Urinary bladder (tissue), 4 donors: Measurements from ENCODE around the gene MAN1C1. TPM values are rescaled to one million over a fixed set of nuclear protein-coding genes. Genes with fewer than 3 reads are reported as not detected.

Source experiments
- DNase-seq: peaks from one replicate; pipeline ENCODE4 v3.0.0-alpha.2; 2015; ENCODE audit errors: extremely low spot score
- H3K27ac ChIP-seq: one replicate; pipeline ENCODE4 v1.5.1; 2013; ENCODE audit warnings: low read depth, mild to moderate bottlenecking, moderate library complexity
- H3K36me3 ChIP-seq: one replicate; pipeline ENCODE4 v1.6.1; 2013; ENCODE audit warnings: mild to moderate bottlenecking, moderate library complexity; ENCODE audit not compliant: insufficient read depth
- H3K4me1 ChIP-seq: one replicate; pipeline ENCODE4 v1.6.1; 2013; ENCODE audit warnings: mild to moderate bottlenecking, moderate library complexity; ENCODE audit not compliant: insufficient read depth
- H3K4me3 ChIP-seq: one replicate; pipeline ENCODE4 v1.5.1; 2013; ENCODE audit warnings: low read depth, low read length
- WGBS: extraction: QIAGEN DNeasy Blood & Tissue Kit; methylation state at CpG from one replicate; pipeline ENCODE4 v1.1.7; 2013; 5-methylcytosine and 5-hydroxymethylcytosine counted together
- polyA plus RNA-seq: library from polyadenylated mRNA; stranded (reverse); fragments of 200-250 nt; gene quantifications from one replicate; pipeline ENCODE4 v1.2.3, GENCODE V29; 2013
- total RNA-seq: library from RNA; depleted of rRNA; stranded (reverse); fragments of >200 nt; gene quantifications from one replicate; pipeline ENCODE4 v1.2.3, GENCODE V29; 2014
- donor health status: healthy with polysubstance abuse.
- donor health status: healthy.

The MAN1C1 gene
- total and polyA plus RNA-seq, 2 donors: 18.2 to 26.4 TPM

- no peak for DNase-seq
- no peaks in the 10 kb centered on the region for H3K36me3 ChIP-seq
- no peak overlapping the region for H3K4me3 ChIP-seq
- 93% methylated on average over 4 of the region's 4 CpGs for WGBS
- H3K4me1 ChIP-seq: no peaks in the 10 kb centered on the region
- no peak overlapping the region for H3K27ac ChIP-seq
Measured at GRCh38 chr1:25779894-25780293, 163.3 kb downstream of the MAN1C1 start.

- peak; percentile 18 for DNase-seq
- Histone ChIP-seq H3K4me1 (no peaks in the 10 kb centered on the region), H3K4me3 (no peak overlapping the region), H3K27ac (no peak overlapping the region), H3K36me3 (no peaks in the 10 kb centered on the region)
- 79% methylated on average over 14 of the region's 14 CpGs for WGBS
Measured at GRCh38 chr1:25780318-25781129, 163.9 kb downstream of the MAN1C1 start.

GRCh38 chr1:25781130-25781433, 164.5 kb downstream of the MAN1C1 start:
- Histone ChIP-seq H3K27ac (no peak overlapping the region), H3K4me1 (no peaks in the 10 kb centered on the region), H3K36me3 (no peaks in the 10 kb centered on the region), H3K4me3 (no peak overlapping the region)
- 91% methylated on average over 3 of the region's 3 CpGs for WGBS
- DNase-seq: no peak

- H3K4me3 ChIP-seq: no peak overlapping the region
- WGBS: 74% methylated on average over 18 of the region's 18 CpGs
- H3K4me1 ChIP-seq: no peaks in the 10 kb centered on the region
- H3K36me3 ChIP-seq: no peaks in the 10 kb centered on the region
- H3K27ac ChIP-seq: no peak overlapping the region
- no peak for DNase-seq
Measured at GRCh38 chr1:25782608-25783201, 166.1 kb downstream of the MAN1C1 start.

GRCh38 chr1:25784575-25785051, 168.0 kb downstream of the MAN1C1 start:
- Histone ChIP-seq H3K4me3 (no peak overlapping the region), H3K27ac (no peak overlapping the region), H3K36me3 (no peaks in the 10 kb centered on the region), H3K4me1 (no peaks in the 10 kb centered on the region)
- 46% methylated on average over 9 of the region's 9 CpGs for WGBS
- DNase-seq: no peak

- Histone ChIP-seq H3K36me3 (no peaks in the 10 kb centered on the region), H3K4me1 (no peaks in the 10 kb centered on the region), H3K4me3 (no peak overlapping the region), H3K27ac (no peak overlapping the region)
- WGBS: 71% methylated on average over 10 of the region's 10 CpGs
- DNase-seq: no peak
Measured at GRCh38 chr1:25785333-25786067, 168.9 kb downstream of the MAN1C1 start.

- Histone ChIP-seq H3K4me3 (no peak overlapping the region), H3K27ac (no peak overlapping the region), H3K36me3 (no peaks in the 10 kb centered on the region), H3K4me1 (no peaks in the 10 kb centered on the region)
- DNase-seq: no peak
- 62% methylated on average over 11 of the region's 11 CpGs for WGBS
Measured at GRCh38 chr1:25786887-25787759, 170.5 kb downstream of the MAN1C1 start.

GRCh38 chr1:25787760-25788166, 171.2 kb downstream of the MAN1C1 start:
- no peak overlapping the region for H3K4me3 ChIP-seq
- WGBS: 87% methylated on average over 5 of the region's 5 CpGs
- no peaks in the 10 kb centered on the region for H3K4me1 ChIP-seq
- H3K36me3 ChIP-seq: no peaks in the 10 kb centered on the region
- no peak overlapping the region for H3K27ac ChIP-seq
- DNase-seq: no peak

- H3K4me1 ChIP-seq: no peaks in the 10 kb centered on the region
- H3K36me3 ChIP-seq: no peaks in the 10 kb centered on the region
- DNase-seq: no peak
- WGBS: 89% methylated on average over 6 of the region's 6 CpGs
- H3K27ac ChIP-seq: no peak overlapping the region
- no peak overlapping the region for H3K4me3 ChIP-seq
Measured at GRCh38 chr1:25790472-25790871, 173.9 kb downstream of the MAN1C1 start.

GRCh38 chr1:25792115-25792514, 175.5 kb downstream of the MAN1C1 start:
- Histone ChIP-seq H3K4me1 (no peaks in the 10 kb centered on the region), H3K27ac (no peak overlapping the region), H3K4me3 (no peak overlapping the region), H3K36me3 (no peaks in the 10 kb centered on the region)
- 65% methylated on average over 4 of the region's 4 CpGs for WGBS
- no peak for DNase-seq

- Histone ChIP-seq H3K27ac (no peak overlapping the region), H3K36me3 (no peaks in the 10 kb centered on the region), H3K4me3 (no peak overlapping the region), H3K4me1 (no peaks in the 10 kb centered on the region)
- DNase-seq: no peak
- WGBS: 71% methylated on average over 7 of the region's 7 CpGs
Measured at GRCh38 chr1:25793585-25794170, 177.1 kb downstream of the MAN1C1 start.

- H3K4me1 ChIP-seq: no peaks in the 10 kb centered on the region
- H3K27ac ChIP-seq: no peak overlapping the region
- H3K4me3 ChIP-seq: no peak overlapping the region
- DNase-seq: no peak
- 68% methylated on average over 8 of the region's 8 CpGs for WGBS
- H3K36me3 ChIP-seq: no peaks in the 10 kb centered on the region
Measured at GRCh38 chr1:25794325-25794724, 177.7 kb downstream of the MAN1C1 start.

GRCh38 chr1:25795211-25795610, 178.6 kb downstream of the MAN1C1 start:
- Histone ChIP-seq H3K4me1 (no peaks in the 10 kb centered on the region), H3K36me3 (no peaks in the 10 kb centered on the region), H3K4me3 (no peak overlapping the region), H3K27ac (no peak overlapping the region)
- WGBS: 63% methylated on average over 2 of the region's 2 CpGs
- DNase-seq: no peak
